ENCODE results near the gene CFAP100.

DNA sequence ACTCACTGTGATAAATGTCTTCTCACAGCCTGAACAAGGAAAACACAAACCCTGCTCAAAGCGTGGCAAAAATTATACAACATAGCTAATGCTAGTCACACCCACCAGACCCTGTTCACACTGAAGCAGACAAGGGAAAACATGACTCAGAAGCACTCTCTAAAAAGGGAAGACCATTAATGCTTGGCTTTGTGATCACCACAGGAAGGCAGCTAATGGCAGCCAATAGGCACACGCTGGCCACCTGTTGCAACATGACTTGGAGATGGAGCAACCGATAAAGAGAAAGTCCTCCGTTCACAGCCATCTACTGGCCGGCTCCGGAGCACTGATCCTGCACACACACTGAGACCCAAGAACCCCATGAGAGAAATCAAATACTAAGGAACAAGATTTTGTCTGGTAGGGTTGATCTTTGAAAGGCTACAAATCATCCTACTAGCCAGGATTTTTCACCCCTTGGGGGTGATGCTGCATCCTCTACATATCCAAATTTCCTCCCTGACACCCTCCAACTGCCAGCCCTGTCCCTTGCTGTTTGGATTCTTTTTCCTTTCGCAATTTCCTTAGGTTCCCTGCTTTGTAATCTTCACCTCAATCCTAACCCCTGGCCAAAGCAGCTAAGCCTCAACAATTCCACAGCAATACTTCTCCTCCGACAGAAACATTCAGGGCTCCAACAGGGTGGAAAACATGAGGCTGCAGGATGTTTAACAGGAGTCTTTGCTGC, 77.7 kb downstream of the CFAP100 start:
- TF ChIP-seq POLR2A (IDR thresholded peaks at IDR 0.05): no peak
- TF ChIP-seq, protein P1, sequence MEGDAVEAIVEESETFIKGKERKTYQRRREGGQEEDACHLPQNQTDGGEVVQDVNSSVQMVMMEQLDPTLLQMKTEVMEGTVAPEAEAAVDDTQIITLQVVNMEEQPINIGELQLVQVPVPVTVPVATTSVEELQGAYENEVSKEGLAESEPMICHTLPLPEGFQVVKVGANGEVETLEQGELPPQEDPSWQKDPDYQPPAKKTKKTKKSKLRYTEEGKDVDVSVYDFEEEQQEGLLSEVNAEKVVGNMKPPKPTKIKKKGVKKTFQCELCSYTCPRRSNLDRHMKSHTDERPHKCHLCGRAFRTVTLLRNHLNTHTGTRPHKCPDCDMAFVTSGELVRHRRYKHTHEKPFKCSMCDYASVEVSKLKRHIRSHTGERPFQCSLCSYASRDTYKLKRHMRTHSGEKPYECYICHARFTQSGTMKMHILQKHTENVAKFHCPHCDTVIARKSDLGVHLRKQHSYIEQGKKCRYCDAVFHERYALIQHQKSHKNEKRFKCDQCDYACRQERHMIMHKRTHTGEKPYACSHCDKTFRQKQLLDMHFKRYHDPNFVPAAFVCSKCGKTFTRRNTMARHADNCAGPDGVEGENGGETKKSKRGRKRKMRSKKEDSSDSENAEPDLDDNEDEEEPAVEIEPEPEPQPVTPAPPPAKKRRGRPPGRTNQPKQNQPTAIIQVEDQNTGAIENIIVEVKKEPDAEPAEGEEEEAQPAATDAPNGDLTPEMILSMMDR (IDR thresholded peaks at IDR 0.05): no peak

Data from testis (tissue), 2 donors.